Body of pancreas (tissue), 4 donors: ENCODE measurements around the gene MAN1B1. TPM values are rescaled to one million over a fixed set of nuclear protein-coding genes. Genes with fewer than 3 reads are reported as not detected.
"Not testable (repeated sequence)": the region's sequence is repeated elsewhere in the genome, so short reads cannot be mapped to it uniquely, and the experiment has no call there.

Experiments used
- ATAC-seq: fragments of 150-250 bp; one replicate; pipeline ENCODE4 v1.9.1; 2016
- DNase-seq, 4 donors: peaks; one replicate each; pipeline ENCODE4 v3.0.0-alpha.2; 2019
- H3K27ac ChIP-seq, 4 donors: fragments of 200-600 bp; sonication (generic); 1 replicate in 3 of 4; 2 replicates in 1 of 4; pipeline versions ENCODE4 v1.5.1 to v1.6.1; 2016 to 2019; ENCODE audit warnings: mild to moderate bottlenecking in 1 of 4, mixed read lengths in 1 of 4, moderate library complexity in 1 of 4
- H3K27me3 ChIP-seq, 2 donors: fragments of 200-600 bp; sonication (generic); one replicate each; pipeline ENCODE4 v1.6.0; 2016; ENCODE audit warnings: mild to moderate bottlenecking in 1 of 2
- H3K36me3 ChIP-seq, 2 donors: fragments of 200-600 bp; sonication (generic); replicated peaks in 1 of 2; 2 replicates each; pipeline ENCODE4 v1.5.1; 2016; ENCODE audit warnings: low read depth in 2 of 2; ENCODE audit not compliant: insufficient read depth in 1 of 2
- H3K4me1 ChIP-seq: fragments of 200-600 bp; sonication (generic); one replicate; pipeline ENCODE4 v1.6.0; 2016
- H3K4me3 ChIP-seq, 2 donors: fragments of 200-600 bp; sonication (generic); 1 replicate in 1 of 2; 2 replicates in 1 of 2; pipeline ENCODE4 v1.5.1; 2016 to 2019
- H3K9me3 ChIP-seq, 3 donors: fragments of 200-600 bp; sonication (generic); 1 replicate in 2 of 3; 2 replicates in 1 of 3; pipeline ENCODE4 v1.5.1; 2016
- CTCF ChIP-seq, 7 experiments: fragments of 450-650 bp in 4 of 7; fragments of 200-600 bp in 3 of 7; sonication (generic) in 3 of 7; IDR thresholded peaks; one replicate each; pipeline ENCODE4 v1.5.1; 2016 to 2019; ENCODE audit warnings: antibody characterized with exemption in 7 of 7
- POLR2A ChIP-seq, 3 donors: fragments of 450-650 bp; IDR thresholded peaks; one replicate each; pipeline ENCODE4 v1.6.1; 2016; ENCODE audit warnings: antibody characterized with exemption in 3 of 3, mild to moderate bottlenecking in 2 of 3
- WGBS, 2 donors: methylation state at CpG; one replicate each; pipeline ENCODE4 v1.1.5; 2017; 5-methylcytosine and 5-hydroxymethylcytosine counted together
- intact Hi-C: fragments of 100-400 bp; cut with DNase I; formaldehyde crosslinking; loops from one replicate; pipeline ENCODE4 v1.15.1; 2023
- total RNA-seq, 2 donors: library from RNA; depleted of rRNA; stranded (reverse); fragments of >200 nt; gene quantifications; one replicate each; pipeline ENCODE4 v1.1.0, GENCODE V29; 2016

The MAN1B1 gene
- total RNA-seq, 2 donors from 2014 or later, result 32.6 to 34.2 TPM

GRCh38 chr9:137116728-137117127, 29.9 kb downstream of the MAN1B1 start:
- Histone ChIP-seq H3K4me3 (no peak overlapping the region), H3K27me3 (no peaks in the 10 kb centered on the region), H3K36me3 (no peaks in the 10 kb centered on the region), H3K27ac (no peak overlapping the region), H3K9me3 (no peaks in the 10 kb centered on the region), H3K4me1 (peaks cover 18% of the 10 kb centered on the region)
- DNase-seq, result no peak
- intact Hi-C loops, result loop anchor here (5.0 kb wide), 1 partner anchor 116 kb away; the partner anchor contains the start of gene SLC34A3
- ATAC-seq, result no peak
- 55 to 62% methylated on average over 17 of the region's 17 CpGs for WGBS, 2 donors
- no peak for TF ChIP-seq CTCF (IDR thresholded peaks at IDR 0.05)
- TF ChIP-seq POLR2A (IDR thresholded peaks at IDR 0.05), result no peak

- H3K27ac ChIP-seq, result no peak overlapping the region
- ATAC-seq (no peak), DNase-seq (no peak)
- no peak overlapping the region for H3K4me3 ChIP-seq
- H3K4me1 ChIP-seq, result peaks cover 23% of the 10 kb centered on the region
- 64 to 76% methylated on average over 5 to 15 of the region's 15 CpGs for WGBS, 2 donors
- no peaks in the 10 kb centered on the region for H3K9me3 ChIP-seq
- H3K36me3 ChIP-seq, result no peaks in the 10 kb centered on the region
- intact Hi-C loops, result loop anchor here (5.0 kb wide), 1 partner anchor 115 kb away; the partner anchor contains the start of gene SLC34A3
- no peaks in the 10 kb centered on the region for H3K27me3 ChIP-seq
- TF ChIP-seq CTCF (IDR thresholded peaks at IDR 0.05) (no peak), POLR2A (IDR thresholded peaks at IDR 0.05) (no peak)
These were observed 30.5 kb downstream of the MAN1B1 start for GRCh38 chr9:137117269-137117731.

- not testable (repeated sequence) for ATAC-seq, H3K36me3 ChIP-seq, H3K4me3 ChIP-seq, H3K27ac ChIP-seq, H3K27me3 ChIP-seq, H3K9me3 ChIP-seq, DNase-seq
- intact Hi-C loops, result loop anchor here (5.0 kb wide), 1 partner anchor 114 kb away; the partner anchor contains the start of gene SLC34A3
- 77 to 83% methylated on average over 12 of the region's 12 CpGs for WGBS, 2 donors
- peaks cover 23% of the 10 kb centered on the region for H3K4me1 ChIP-seq
These were observed 31.4 kb downstream of the MAN1B1 start for GRCh38 chr9:137118092-137118603.

GRCh38 chr9:137121927-137122795, 35.4 kb downstream of the MAN1B1 start:
- H3K27me3 ChIP-seq, H3K9me3 ChIP-seq, H3K27ac ChIP-seq, ATAC-seq, intact Hi-C loops, H3K36me3 ChIP-seq, DNase-seq, H3K4me3 ChIP-seq: not testable (repeated sequence)
- 71% methylated on average over 15 of the region's 25 CpGs for WGBS, 2 donors
- H3K4me1 ChIP-seq, result peaks cover 24% of the 10 kb centered on the region

- WGBS, 2 donors, result 88% methylated on average over 16 of the region's 16 CpGs
These were observed 36.1 kb downstream of the MAN1B1 start for GRCh38 chr9:137122796-137123467.

GRCh38 chr9:137123468-137123837, 36.7 kb downstream of the MAN1B1 start:
- intact Hi-C loops, result no loop called here
- H3K4me3 ChIP-seq, result no peak overlapping the region
- peaks cover 35% of the 10 kb centered on the region for H3K4me1 ChIP-seq
- WGBS, 2 donors, result 66 to 68% methylated on average over 5 of the region's 5 CpGs
- no peaks in the 10 kb centered on the region for H3K27me3 ChIP-seq
- H3K9me3 ChIP-seq, result no peaks in the 10 kb centered on the region
- DNase-seq (no peak), ATAC-seq (no peak)
- TF ChIP-seq CTCF (IDR thresholded peaks at IDR 0.05) (no peak), POLR2A (IDR thresholded peaks at IDR 0.05) (no peak)
- H3K27ac ChIP-seq, result no peak overlapping the region
- H3K36me3 ChIP-seq, result no peaks in the 10 kb centered on the region

More at GRCh38 chr9:137122796-137123467, 36.1 kb downstream of the MAN1B1 start:
- intact Hi-C loops, H3K27ac ChIP-seq, H3K4me3 ChIP-seq, H3K27me3 ChIP-seq, H3K36me3 ChIP-seq, H3K9me3 ChIP-seq, ATAC-seq, DNase-seq: not testable (repeated sequence)
- H3K4me1 ChIP-seq, result peaks cover 29% of the 10 kb centered on the region

- intact Hi-C loops, ATAC-seq, H3K9me3 ChIP-seq, H3K36me3 ChIP-seq, DNase-seq, H3K27me3 ChIP-seq, H3K4me3 ChIP-seq: not testable (repeated sequence)
- Histone ChIP-seq H3K27ac (peak overlapping the region in 2 of 4 donors; percentile 26 to 27), H3K4me1 (peaks cover 39% of the 10 kb centered on the region)
- 84 to 85% methylated on average over 3 to 5 of the region's 5 CpGs for WGBS, 2 donors
These were observed 37.2 kb downstream of the MAN1B1 start for GRCh38 chr9:137123952-137124462.
